Tibial nerve (tissue), 4 donors: ENCODE data around the gene GDI1. TPM values are rescaled to one million over a fixed set of nuclear protein-coding genes. Genes with fewer than 3 reads are reported as not detected.
"Not testable (repeated sequence)": the region's sequence is repeated elsewhere in the genome, so short reads cannot be mapped to it uniquely, and the experiment has no call there.

ENCODE experiments used
- DNase-seq, 2 donors: peaks; one replicate each; pipeline ENCODE4 v3.0.0-alpha.2; 2019; ENCODE audit warnings: low spot score in 2 of 2
- H3K27ac ChIP-seq, 4 donors: fragments of 200-600 bp; sonication (generic) in 3 of 4; one replicate each; pipeline ENCODE4 v1.5.1; 2017 to 2019; ENCODE audit warnings: mild to moderate bottlenecking in 1 of 4
- H3K27me3 ChIP-seq, 2 donors: fragments of 200-600 bp; sonication (generic) in 1 of 2; one replicate each; pipeline versions ENCODE4 v1.5.1 to v1.6.0; 2017 to 2019
- H3K36me3 ChIP-seq, 3 donors: fragments of 200-600 bp; sonication (generic); one replicate each; pipeline ENCODE4 v1.5.1; 2018 to 2019
- H3K4me1 ChIP-seq, 4 donors: fragments of 200-600 bp; sonication (generic) in 3 of 4; one replicate each; pipeline ENCODE4 v1.5.1; 2017 to 2019
- H3K4me3 ChIP-seq, 4 donors: fragments of 200-600 bp; sonication (generic) in 3 of 4; one replicate each; pipeline ENCODE4 v1.5.1; 2017 to 2019; ENCODE audit warnings: mild to moderate bottlenecking in 1 of 4, moderate library complexity in 1 of 4
- H3K9me3 ChIP-seq, 4 donors: fragments of 200-600 bp; sonication (generic) in 3 of 4; one replicate each; pipeline ENCODE4 v1.5.1; 2017 to 2019
- CTCF ChIP-seq, 5 experiments: fragments of 200-600 bp in 3 of 5; fragments of 450-650 bp in 2 of 5; sonication (generic) in 3 of 5; IDR thresholded peaks; one replicate each; pipeline ENCODE4 v1.5.1; 2016 to 2019; ENCODE audit warnings: antibody characterized with exemption in 5 of 5, mild to moderate bottlenecking in 3 of 5, moderate library complexity in 2 of 5
- EP300 ChIP-seq, 2 donors: sonication (generic); formaldehyde crosslinking; IDR thresholded peaks; one replicate each; pipeline ENCODE4 v1.6.1; 2017; ENCODE audit warnings: antibody characterized with exemption in 2 of 2, mild to moderate bottlenecking in 1 of 2
- POLR2A ChIP-seq, 2 donors: fragments of 450-650 bp; IDR thresholded peaks; one replicate each; pipeline ENCODE4 v1.6.1; 2017; ENCODE audit warnings: antibody characterized with exemption in 2 of 2, mild to moderate bottlenecking in 2 of 2, moderate library complexity in 2 of 2
- WGBS, 2 donors: methylation state at CpG; one replicate each; pipeline ENCODE4 v1.1.5; 2018; 5-methylcytosine and 5-hydroxymethylcytosine counted together
- total RNA-seq, 4 donors: library from RNA; depleted of rRNA; stranded (reverse); fragments of >200 nt; gene quantifications; one replicate each; pipeline ENCODE4 v1.1.0, GENCODE V29; 2016

The GDI1 gene
- total RNA-seq, 4 donors from 2014 or later: 114 to 179 (median 152) TPM

- H3K9me3 ChIP-seq: no peaks in the 10 kb centered on the region
- H3K4me3 ChIP-seq: peak within 1 kb of the TSS; percentile 50 to 77 (median 71)
- peaks cover 0 to 23% (median 6%) of the 10 kb centered on the region in 3 donors for H3K36me3 ChIP-seq
- TF ChIP-seq CTCF (IDR thresholded peaks at IDR 0.05): peak in 1 of 5 experiments; percentile 8
- peak; percentile 57 to 87 for TF ChIP-seq POLR2A (IDR thresholded peaks at IDR 0.05)
- peak; percentile 87 to 99 for TF ChIP-seq EP300 (IDR thresholded peaks at IDR 0.05)
- DNase-seq: peak; percentile 80 to 81
- WGBS, 2 donors: 0 to 36% methylated on average over 9 to 69 of the region's 69 CpGs
- peak within 1 kb of the TSS; percentile 97 to 99 (median 98) for H3K27ac ChIP-seq
- H3K4me1 ChIP-seq: peaks cover 0 to 18% (median 0%) of the 10 kb centered on the region in 4 donors
- H3K27me3 ChIP-seq: no peaks in the 10 kb centered on the region
Observed at GRCh38 chrX:154397888-154398667, 38.9 kb upstream of the GDI1 start, which contains the start of gene RPL10. RPL10 (plus strand) TSS chrX:154398377; CDS start chrX:154398520, 143 bp downstream.

- Histone ChIP-seq H3K27ac (peak overlapping the region; percentile 97 to 99 (median 98)), H3K27me3 (no peaks in the 10 kb centered on the region), H3K4me3 (peak overlapping the region; percentile 50 to 77 (median 71)), H3K36me3 (peaks cover 0 to 23% (median 6%) of the 10 kb centered on the region in 3 donors), H3K9me3 (no peaks in the 10 kb centered on the region), H3K4me1 (peaks cover 0 to 18% (median 0%) of the 10 kb centered on the region in 4 donors)
- WGBS, 2 donors: 2 to 46% methylated on average over 33 to 49 of the region's 49 CpGs
- TF ChIP-seq EP300 (IDR thresholded peaks at IDR 0.05) (no peak), CTCF (IDR thresholded peaks at IDR 0.05) (peak; percentile 76 to 85 (median 84)), POLR2A (IDR thresholded peaks at IDR 0.05) (no peak)
- DNase-seq: peak; percentile 75 to 83
Observed at GRCh38 chrX:154398668-154399526, 38.1 kb upstream of the GDI1 start.

- TF ChIP-seq POLR2A (IDR thresholded peaks at IDR 0.05) (no peak), CTCF (IDR thresholded peaks at IDR 0.05) (no peak), EP300 (IDR thresholded peaks at IDR 0.05) (no peak)
- Histone ChIP-seq H3K36me3 (peaks cover 0 to 23% (median 6%) of the 10 kb centered on the region in 3 donors), H3K9me3 (no peaks in the 10 kb centered on the region), H3K27ac (peak overlapping the region in 3 of 4 donors; percentile 98 to 99 (median 99)), H3K27me3 (no peaks in the 10 kb centered on the region), H3K4me3 (peak overlapping the region; percentile 50 to 77 (median 71)), H3K4me1 (peaks cover 0 to 18% (median 0%) of the 10 kb centered on the region in 4 donors)
- WGBS, 2 donors: 14 to 64% methylated on average over 9 of the region's 14 CpGs
- no peak for DNase-seq
Observed at GRCh38 chrX:154399527-154400368, 37.2 kb upstream of the GDI1 start.

- 61 to 74% methylated on average over 4 to 6 of the region's 6 CpGs for WGBS, 2 donors
- peak overlapping the region in 1 of 4 donors; percentile 77 for H3K4me3 ChIP-seq
- H3K36me3 ChIP-seq: peaks cover 0 to 23% (median 6%) of the 10 kb centered on the region in 3 donors
- DNase-seq, H3K27ac ChIP-seq, H3K9me3 ChIP-seq, H3K27me3 ChIP-seq: not testable (repeated sequence)
- peaks cover 0 to 18% (median 0%) of the 10 kb centered on the region in 4 donors for H3K4me1 ChIP-seq
Observed at GRCh38 chrX:154400369-154400817, 36.6 kb upstream of the GDI1 start.
